B cell (primary cell): ENCODE measurements around the gene KCNAB3. TPM values are rescaled to one million over a fixed set of nuclear protein-coding genes. Genes with fewer than 3 reads are reported as not detected.

Experiments used
- ATAC-seq: fragments of 200-7000 bp; cut with Tn5 transposase; one replicate; pipeline ENCODE4 v1.10.0; 2021; ENCODE audit warnings: low read depth, mild to moderate bottlenecking, moderate number of reproducible peaks, moderate library complexity
- CTCF ChIA-PET: fragments of 350-600 bp; sonication (Branson Sonifier 250); formaldehyde crosslinking; loops from one replicate; lab custom pipeline; 2021; ENCODE audit warnings: antibody characterized with exemption, inconsistent platforms; lab: Charles Lee
- POLR2A ChIA-PET: fragments of 350-600 bp; sonication (Branson Sonifier 250); formaldehyde crosslinking; loops from one replicate; lab custom pipeline; 2021; ENCODE audit warnings: antibody characterized with exemption; lab: Charles Lee
- DNase-seq: peaks from one replicate; pipeline ENCODE4 v3.0.0; 2013
- H2AFZ ChIP-seq: 2 replicates; pipeline ENCODE4 v1.6.1; 2012; ENCODE audit warnings: mild to moderate bottlenecking, low read depth, low read length; ENCODE audit not compliant: insufficient read depth, poor library complexity, severe bottlenecking
- H3K27ac ChIP-seq, 2 donors: 1 replicate in 1 of 2; 2 replicates in 1 of 2; pipeline ENCODE4 v1.5.1; 2012 to 2013; ENCODE audit warnings: low read length in 2 of 2, mild to moderate bottlenecking in 2 of 2, moderate library complexity in 1 of 2
- H3K27me3 ChIP-seq, 4 experiments: fragments of 200-600 bp in 1 of 4; sonication (generic) in 1 of 4; replicated peaks in 1 of 4; 1 replicate in 2 of 4; 2 replicates in 2 of 4; pipeline versions ENCODE4 v1.6.1 to v1.7.0; 2013 to 2016; ENCODE audit warnings: low read length in 3 of 4, mild to moderate bottlenecking in 2 of 4, mixed read lengths in 1 of 4, moderate library complexity in 1 of 4; ENCODE audit not compliant: insufficient read depth in 4 of 4, control insufficient read depth in 3 of 4; ENCODE audit errors: control extremely low read depth in 1 of 4
- H3K36me3 ChIP-seq, 2 experiments: replicated peaks in 1 of 2; 1 replicate in 1 of 2; 2 replicates in 1 of 2; pipeline versions ENCODE4 v1.6.1 to v1.7.1; 2013; ENCODE audit warnings: low read length in 1 of 2; ENCODE audit not compliant: insufficient read depth in 2 of 2, control insufficient read depth in 1 of 2; ENCODE audit errors: control extremely low read depth in 1 of 2, extremely low read depth in 1 of 2
- H3K4me1 ChIP-seq, 2 donors: fragments of 200-600 bp in 1 of 2; sonication (generic) in 1 of 2; 1 replicate in 1 of 2; 2 replicates in 1 of 2; pipeline versions ENCODE4 v1.5.1 to v1.6.1; 2013 to 2017; ENCODE audit warnings: low read length in 2 of 2; ENCODE audit not compliant: control insufficient read depth in 2 of 2, insufficient read depth in 2 of 2
- H3K4me2 ChIP-seq: replicated peaks from 2 replicates; pipeline ENCODE3; 2012; ENCODE audit warnings: mild to moderate bottlenecking, low read depth, low read length; ENCODE audit not compliant: poor library complexity, severe bottlenecking
- H3K4me3 ChIP-seq, 5 experiments: fragments of 200-600 bp in 1 of 5; sonication (generic) in 1 of 5; 1 replicate in 3 of 5; 2 replicates in 2 of 5; pipeline versions ENCODE4 v1.5.1 to v1.7.0; 2011 to 2016; ENCODE audit warnings: low read length in 4 of 5, mild to moderate bottlenecking in 4 of 5, low read depth in 2 of 5, control low read depth in 1 of 5, moderate library complexity in 1 of 5; ENCODE audit not compliant: insufficient read depth in 1 of 5; ENCODE audit errors: control extremely low read depth in 1 of 5, extremely low read depth in 1 of 5
- H3K79me2 ChIP-seq: fragments of 200-600 bp; sonication (generic); one replicate; pipeline ENCODE4 v1.6.0; 2016; ENCODE audit warnings: low read length; ENCODE audit not compliant: control insufficient read depth, insufficient read depth
- H3K9ac ChIP-seq: fragments of 200-600 bp; sonication (generic); 2 replicates; pipeline ENCODE4 v1.6.1; 2017; ENCODE audit warnings: mild to moderate bottlenecking, low read length, moderate library complexity
- H3K9me3 ChIP-seq, 3 donors: one replicate each; pipeline versions ENCODE4 v1.6.1 to v1.7.1; 2013; ENCODE audit warnings: low read length in 2 of 3; ENCODE audit not compliant: control insufficient read depth in 2 of 3, insufficient read depth in 1 of 3; ENCODE audit errors: control extremely low read depth in 1 of 3
- H4K20me1 ChIP-seq: 2 replicates; pipeline ENCODE4 v1.6.0; 2012; ENCODE audit warnings: mild to moderate bottlenecking, low read length; ENCODE audit not compliant: insufficient read depth, control insufficient read depth, poor library complexity, severe bottlenecking
- H3K27ac Mint-ChIP-seq: one replicate; pipeline ENCODE4 v1.8.0; 2021; ENCODE audit warnings: mixed read lengths
- H3K27me3 Mint-ChIP-seq: one replicate; pipeline ENCODE4 v1.8.0; 2021; ENCODE audit warnings: mixed read lengths
- H3K4me1 Mint-ChIP-seq: one replicate; pipeline ENCODE4 v1.8.0; 2021; ENCODE audit warnings: mixed read lengths
- H3K4me3 Mint-ChIP-seq: one replicate; pipeline ENCODE4 v1.8.0; 2021; ENCODE audit warnings: mixed read lengths
- H3K9me3 Mint-ChIP-seq: one replicate; pipeline ENCODE4 v1.8.0; 2022; ENCODE audit warnings: mixed read lengths; ENCODE audit not compliant: insufficient read depth
- EZH2 ChIP-seq: IDR thresholded peaks from 2 replicates; pipeline ENCODE4 v1.6.1; 2012; ENCODE audit warnings: borderline replicate concordance, low read depth, mild to moderate bottlenecking, moderate library complexity, low read length; ENCODE audit not compliant: insufficient read depth, poor library complexity, severe bottlenecking
- WGBS: methylation state at CpG from one replicate; pipeline ENCODE4 v1.1.5; 2013; ENCODE audit warnings: missing lambda C conversion rate; ENCODE audit not compliant: insufficient coverage; 5-methylcytosine and 5-hydroxymethylcytosine counted together
- intact Hi-C: fragments of 100-400 bp; cut with micrococcal nuclease; formaldehyde crosslinking; loops from one replicate; pipeline ENCODE4 v1.10.0; 2022
- polyA plus RNA-seq: library from polyadenylated mRNA; depleted of rRNA; stranded (reverse); fragments of >200 nt; gene quantifications from 2 replicates; pipeline ENCODE4 v1.2.3, GENCODE V29; 2012
- total RNA-seq, 2 donors: library from RNA; stranded (reverse); fragments of 120-200 nt in 1 of 2; gene quantifications; 1 replicate in 1 of 2; 2 replicates in 1 of 2; pipeline versions ENCODE4 v1.2.3 to v1.2.4, GENCODE V29; 2013 to 2022
- TF ChIP-seq, protein P1 (sequence below): fragments of 200-600 bp; IDR thresholded peaks from one replicate; pipeline ENCODE4 v1.8.0; 2022; ENCODE audit warnings: antibody characterized with exemption, mild to moderate bottlenecking

Gene KCNAB3
- total and polyA plus RNA-seq, 2 donors (not counting 1 experiment from before 2014, with no cell fraction given) = 11.4 to 16.3 TPM

DNA sequence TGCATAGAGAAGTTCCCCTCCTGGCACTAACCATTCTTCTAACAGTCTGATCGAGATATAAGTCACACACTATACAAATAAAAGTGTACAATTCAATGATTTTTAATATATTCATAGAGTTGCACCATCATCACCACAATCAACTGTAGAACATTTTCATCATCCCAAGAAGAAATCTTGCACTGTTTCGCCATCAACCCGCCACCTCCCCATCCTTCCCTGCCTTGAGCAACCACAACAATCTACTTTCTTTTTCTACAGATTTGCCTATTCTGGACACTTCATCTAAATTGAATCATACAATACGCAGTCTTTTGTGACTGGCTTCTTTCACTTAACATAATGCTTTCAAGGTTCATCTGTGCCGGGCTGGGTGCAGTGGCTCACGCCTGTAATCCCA is 39.8 kb upstream of the KCNAB3 start:
- H3K79me2 ChIP-seq = no peaks in the 10 kb centered on the region
- POLR2A ChIA-PET = no interaction called here
- Mint-ChIP-seq H3K4me1 (no peaks in the 10 kb centered on the region), H3K27me3 (no peaks in the 10 kb centered on the region), H3K9me3 (peaks cover 2% of the 10 kb centered on the region), H3K4me3 (no peak overlapping the region), H3K27ac (no peak overlapping the region)
- DNase-seq (no peak), ATAC-seq (no peak)
- no peaks in the 10 kb centered on the region for H3K36me3 ChIP-seq
- CTCF ChIA-PET = interaction anchor here (0.9 kb wide), 1 partner anchor 19 kb away, joined by 4 read pairs; no protein-coding TSS in a partner anchor
- 86% methylated on average over 5 of the region's 6 CpGs for WGBS
- H3K4me1 ChIP-seq = no peaks in the 10 kb centered on the region
- intact Hi-C loops = no loop called here
- H2AFZ ChIP-seq = no peak overlapping the region
- H3K4me2 ChIP-seq = no peak overlapping the region
- H3K9me3 ChIP-seq = peaks cover 2 to 12% (median 3%) of the 10 kb centered on the region in 3 donors
- H4K20me1 ChIP-seq = no peaks in the 10 kb centered on the region
- H3K27me3 ChIP-seq = peaks cover 0 to 11% (median 0%) of the 10 kb centered on the region in 4 experiments
- TF ChIP-seq EZH2 = no peak
- TF ChIP-seq, protein P1, sequence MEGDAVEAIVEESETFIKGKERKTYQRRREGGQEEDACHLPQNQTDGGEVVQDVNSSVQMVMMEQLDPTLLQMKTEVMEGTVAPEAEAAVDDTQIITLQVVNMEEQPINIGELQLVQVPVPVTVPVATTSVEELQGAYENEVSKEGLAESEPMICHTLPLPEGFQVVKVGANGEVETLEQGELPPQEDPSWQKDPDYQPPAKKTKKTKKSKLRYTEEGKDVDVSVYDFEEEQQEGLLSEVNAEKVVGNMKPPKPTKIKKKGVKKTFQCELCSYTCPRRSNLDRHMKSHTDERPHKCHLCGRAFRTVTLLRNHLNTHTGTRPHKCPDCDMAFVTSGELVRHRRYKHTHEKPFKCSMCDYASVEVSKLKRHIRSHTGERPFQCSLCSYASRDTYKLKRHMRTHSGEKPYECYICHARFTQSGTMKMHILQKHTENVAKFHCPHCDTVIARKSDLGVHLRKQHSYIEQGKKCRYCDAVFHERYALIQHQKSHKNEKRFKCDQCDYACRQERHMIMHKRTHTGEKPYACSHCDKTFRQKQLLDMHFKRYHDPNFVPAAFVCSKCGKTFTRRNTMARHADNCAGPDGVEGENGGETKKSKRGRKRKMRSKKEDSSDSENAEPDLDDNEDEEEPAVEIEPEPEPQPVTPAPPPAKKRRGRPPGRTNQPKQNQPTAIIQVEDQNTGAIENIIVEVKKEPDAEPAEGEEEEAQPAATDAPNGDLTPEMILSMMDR = no peak
- H3K4me3 ChIP-seq = no peak overlapping the region
- no peak overlapping the region for H3K27ac ChIP-seq
- no peak overlapping the region for H3K9ac ChIP-seq

DNA sequence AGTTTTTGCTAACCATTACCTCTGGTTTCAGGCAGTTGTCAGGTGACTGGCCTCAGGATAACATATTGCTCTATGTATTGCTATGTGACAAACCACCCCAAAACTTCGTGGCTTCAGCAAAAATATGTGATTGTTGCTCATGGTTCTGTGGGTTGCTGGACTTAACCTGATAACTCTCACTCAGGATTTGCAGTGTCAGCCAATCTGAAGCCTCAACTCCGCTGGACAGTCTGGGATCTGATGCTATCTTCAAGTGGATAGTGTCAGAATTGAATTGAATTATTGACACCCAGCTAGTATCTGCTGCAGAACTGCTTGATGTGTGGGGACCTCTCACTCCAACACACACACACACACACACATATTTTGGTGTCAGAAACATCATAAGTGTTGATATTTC is 38.1 kb upstream of the KCNAB3 start:
- no CpG with 5 or more reads among the region's 2 CpGs for WGBS
- intact Hi-C loops = no loop called here
- H4K20me1 ChIP-seq = no peaks in the 10 kb centered on the region
- Mint-ChIP-seq H3K27me3 (no peaks in the 10 kb centered on the region), H3K4me1 (no peaks in the 10 kb centered on the region), H3K4me3 (no peak overlapping the region), H3K27ac (no peak overlapping the region), H3K9me3 (no peaks in the 10 kb centered on the region)
- DNase-seq = no peak
- no peak overlapping the region for H3K27ac ChIP-seq
- H3K36me3 ChIP-seq = no peaks in the 10 kb centered on the region
- H3K9me3 ChIP-seq = no peaks in the 10 kb centered on the region
- no peak overlapping the region for H3K4me2 ChIP-seq
- ChIA-PET CTCF (no interaction called here), POLR2A (no interaction called here)
- no peak overlapping the region for H3K9ac ChIP-seq
- peaks cover 0 to 11% (median 0%) of the 10 kb centered on the region in 4 experiments for H3K27me3 ChIP-seq
- H3K4me1 ChIP-seq = no peaks in the 10 kb centered on the region
- no peak for TF ChIP-seq EZH2
- TF ChIP-seq, protein P1 = no peak
- no peak overlapping the region for H3K4me3 ChIP-seq
- no peaks in the 10 kb centered on the region for H3K79me2 ChIP-seq
- H2AFZ ChIP-seq = no peak overlapping the region
- ATAC-seq = no peak
